K562 (cell line): ENCODE results near the gene DENND6A. TPM values are rescaled to one million over a fixed set of nuclear protein-coding genes. Genes with fewer than 3 reads are reported as not detected.

Experiments
- ATAC-seq: fragments of 200-7000 bp; cut with Tn5 transposase; 3 replicates; pipeline ENCODE4 v1.9.1; 2020; ENCODE audit warnings: moderate library complexity
- BruUV-seq: library from RNA; stranded (reverse); fragments of 400-500 nt; replicated peaks from 2 replicates; lab custom pipeline; 2021; lab: Mats Ljungman, UMichigan
- CTCF ChIA-PET: fragments of 300-600 bp; formaldehyde crosslinking; extraction: SDS; loops from one replicate; lab custom pipeline; 2021; ENCODE audit warnings: low intra/inter-chr PET ratio; lab: Yijun Ruan, JAX
- POLR2A ChIA-PET: fragments of 300-600, 350-650 bp; sonication (Branson Sonifier 250); formaldehyde crosslinking; extraction: SDS; loops from one replicate; lab custom pipeline; 2021; ENCODE audit warnings: antibody characterized with exemption, inconsistent platforms; lab: Yijun Ruan, JAX
- DNase-seq, 4 experiments: peaks; one replicate each; pipeline versions ENCODE4 v3.0.0 to v3.0.0-alpha.2; 2011 to 2018; ENCODE audit warnings: low spot score in 3 of 4, mixed read lengths in 3 of 4; ENCODE audit errors: extremely low read depth in 1 of 4
- FAIRE-seq: peaks from 2 replicates; lab custom pipeline; 2011; peaks lifted over from hg19 to GRCh38; lab: Jason Lieb, UNC
- H2AFZ ChIP-seq: 2 replicates; pipeline ENCODE4 v1.6.0; 2011; ENCODE audit warnings: low read depth, low read length, control low read depth, inconsistent platforms
- H3K27ac ChIP-seq: fragments of 200-600 bp; 3 replicates; pipeline ENCODE4 v1.8.0; 2011; ENCODE audit warnings: low read depth, mild to moderate bottlenecking, control low read depth, inconsistent platforms, low read length, moderate library complexity, mixed read lengths; ENCODE audit errors: extremely low read depth
- H3K27me3 ChIP-seq, 2 experiments: fragments of 300-600 bp in 1 of 2; 2 replicates in 1 of 2; 3 replicates in 1 of 2; pipeline versions ENCODE4 v1.6.0 to v1.8.0; 2011; ENCODE audit warnings: inconsistent platforms in 2 of 2, low read length in 2 of 2, mild to moderate bottlenecking in 1 of 2, mixed read lengths in 1 of 2, moderate library complexity in 1 of 2; ENCODE audit not compliant: control insufficient read depth in 2 of 2, insufficient read depth in 2 of 2
- H3K36me3 ChIP-seq: fragments of 300-600 bp; 3 replicates; pipeline ENCODE4 v1.8.0; 2011; ENCODE audit warnings: mild to moderate bottlenecking, low read length, inconsistent platforms; ENCODE audit not compliant: control insufficient read depth, insufficient read depth
- H3K4me1 ChIP-seq, 2 experiments: fragments of 200-600 bp in 1 of 2; replicated peaks in 1 of 2; 2 replicates in 1 of 2; 3 replicates in 1 of 2; pipeline versions ENCODE4 v1.5.1 to v1.8.0; 2011; ENCODE audit warnings: inconsistent platforms in 2 of 2, low read length in 2 of 2, mild to moderate bottlenecking in 1 of 2, mixed read lengths in 1 of 2, moderate library complexity in 1 of 2; ENCODE audit not compliant: control insufficient read depth in 2 of 2, insufficient read depth in 2 of 2
- H3K4me2 ChIP-seq: 2 replicates; pipeline ENCODE4 v1.6.1; 2011; ENCODE audit warnings: low read length, control low read depth, inconsistent platforms, mixed read lengths; ENCODE audit not compliant: insufficient read depth
- H3K4me3 ChIP-seq: fragments of 200-600 bp; sonication (generic), shearing (Covaris generic); 2 replicates; pipeline ENCODE4 v1.5.1; 2016; ENCODE audit warnings: control low read depth, inconsistent platforms
- H3K79me2 ChIP-seq: fragments of 200-600 bp; 3 replicates; pipeline ENCODE4 v1.8.0; 2011; ENCODE audit warnings: low read length, inconsistent platforms; ENCODE audit not compliant: control insufficient read depth, insufficient read depth
- H3K9ac ChIP-seq, 2 experiments: 2 replicates each; pipeline versions ENCODE4 v1.6.0 to v1.6.1; 2011; ENCODE audit warnings: low read depth in 2 of 2, low read length in 2 of 2, control low read depth in 1 of 2, inconsistent platforms in 1 of 2, mild to moderate bottlenecking in 1 of 2, mixed read lengths in 1 of 2; ENCODE audit not compliant: insufficient read depth in 1 of 2
- H3K9me1 ChIP-seq: one replicate; pipeline ENCODE4 v1.6.0; 2011; ENCODE audit warnings: inconsistent platforms, mild to moderate bottlenecking, low read length, moderate library complexity; ENCODE audit not compliant: control insufficient read depth, insufficient read depth
- H3K9me3 ChIP-seq: replicated peaks from 2 replicates; pipeline ENCODE4 v1.5.1; 2011; ENCODE audit warnings: low read depth, low read length, inconsistent platforms; ENCODE audit not compliant: control insufficient read depth, insufficient read depth
- H4K20me1 ChIP-seq: replicated peaks from 2 replicates; pipeline ENCODE4 v1.6.1; 2011; ENCODE audit warnings: low read length, inconsistent platforms, mixed read lengths; ENCODE audit not compliant: control insufficient read depth, insufficient read depth
- HNRNPH1 ChIP-seq: fragments of 200-400 bp; formaldehyde crosslinking; optimal IDR thresholded peaks from 2 replicates; pipeline ENCODE3; 2017; ENCODE audit warnings: low read depth, mild to moderate bottlenecking, low read length, moderate library complexity
- MAFK ChIP-seq: IDR thresholded peaks from 2 replicates; pipeline ENCODE4 v1.6.1; 2011; ENCODE audit warnings: low read length, improper control_type of control experiment
- MCM5 ChIP-seq: fragments of 450-650 bp; IDR thresholded peaks from 2 replicates; pipeline ENCODE4 v1.6.1; 2016; ENCODE audit warnings: low read depth
- NCOA6 ChIP-seq: fragments of 450-650 bp; IDR thresholded peaks from 2 replicates; pipeline ENCODE4 v1.6.1; 2017; ENCODE audit warnings: mild to moderate bottlenecking
- NUFIP1 ChIP-seq: fragments of 450-650 bp; IDR thresholded peaks from 2 replicates; pipeline ENCODE4 v1.6.1; 2018; ENCODE audit not compliant: partially characterized antibody
- SAP30 ChIP-seq: fragments of 200-600 bp; sonication (generic); IDR thresholded peaks from 2 replicates; pipeline ENCODE4 v1.6.1; 2012; ENCODE audit warnings: borderline replicate concordance, low read depth, mild to moderate bottlenecking, moderate library complexity, low read length, control low read depth, inconsistent platforms; ENCODE audit not compliant: insufficient read depth, poor library complexity, severe bottlenecking
- SNRNP70 ChIP-seq: fragments of 200-400 bp; formaldehyde crosslinking; optimal IDR thresholded peaks from 2 replicates; pipeline ENCODE3; 2017; ENCODE audit warnings: low read depth, low read length
- STAT5A ChIP-seq: IDR thresholded peaks from 2 replicates; pipeline ENCODE4 v1.6.1; 2012; ENCODE audit warnings: low read length, inconsistent platforms, borderline replicate concordance
- TEAD1 ChIP-seq, 2 experiments: fragments of 450-650 bp in 1 of 2; sonication (generic) in 1 of 2; formaldehyde crosslinking; IDR thresholded peaks; 2 replicates each; pipeline versions ENCODE4 v1.4.0 to v1.8.0; 2020 to 2022; ENCODE audit warnings: mild to moderate bottlenecking in 2 of 2, missing genetic modification reagents in 1 of 2
- THRAP3 ChIP-seq: fragments of 450-650 bp; IDR thresholded peaks from 2 replicates; pipeline ENCODE4 v1.6.1; 2016; ENCODE audit warnings: mild to moderate bottlenecking, inconsistent platforms, borderline replicate concordance
- WGBS: fragments of 100-300 bp; shearing (Covaris generic); methylation state at CpG from one replicate; pipeline ENCODE4 v1.1.6; 2016; ENCODE audit warnings: low coverage, mixed read lengths; ENCODE audit not compliant: insufficient coverage; ENCODE audit errors: missing lambda C conversion rate; 5-methylcytosine and 5-hydroxymethylcytosine counted together
- in situ Hi-C: fragments of 300-500 bp; cut with MboI; formaldehyde crosslinking; loops from 4 replicates; pipeline ENCODE4 v1.15.0; 2018; ENCODE audit warnings: inconsistent platforms, mixed read lengths
- intact Hi-C: fragments of 100-400 bp; cut with micrococcal nuclease; formaldehyde crosslinking; loops from 2 replicates; pipeline ENCODE4 v1.14.2; 2022
- polyA plus RNA-seq, 8 experiments: library from polyadenylated mRNA; depleted of rRNA in 4 of 8; stranded (reverse) in 5 of 8; unstranded in 3 of 8; fragments of >200 nt; fragmentation: Nextera tagmentation in 2 of 8; fragmentation: Illumina TruSeq in 1 of 8; extraction: Ambion mirVana in 2 of 8; extraction: Trizol in 1 of 8; gene quantifications; 2 replicates each; pipeline versions ENCODE4 v1.2.1 to v1.2.3, GENCODE V29; 2011 to 2014; ENCODE audit warnings: inconsistent platforms in 1 of 8, missing spikeins in 1 of 8
- total RNA-seq, 7 experiments: library from RNA; depleted of rRNA in 6 of 7; stranded (reverse); fragments of >200 nt in 6 of 7; fragmentation: Illumina TruSeq in 2 of 7; extraction: Trizol in 2 of 7; gene quantifications; 2 replicates each; pipeline versions ENCODE4 v1.2.1 to v1.2.3, GENCODE V29; 2011 to 2021; ENCODE audit warnings: low replicate concordance in 1 of 7
- TF ChIP-seq, protein P1 (sequence below): sonication (generic); formaldehyde crosslinking; IDR thresholded peaks from 2 replicates; pipeline ENCODE4 v1.8.1; 2023; ENCODE audit warnings: mild to moderate bottlenecking, missing genetic modification reagents
- TF ChIP-seq, protein P2 (sequence below): fragments of 250-450 bp; sonication (Bioruptor Pico); IDR thresholded peaks from 2 replicates; pipeline ENCODE4 v1.4.0; 2020; ENCODE audit warnings: borderline replicate concordance
- TF ChIP-seq, protein P3 (sequence below): fragments of 450-650 bp; IDR thresholded peaks from 2 replicates; pipeline ENCODE4 v1.6.1; 2016; ENCODE audit warnings: low read depth, mild to moderate bottlenecking, moderate library complexity
- TF ChIP-seq, protein P4 (sequence below): IDR thresholded peaks from 2 replicates; pipeline ENCODE4 v1.6.1; 2012; ENCODE audit warnings: low read depth, low read length, improper control_type of control experiment, borderline replicate concordance

DENND6A gene
- total and polyA plus RNA-seq, 9 of the 15 experiments (the other 6 are each of a cell fraction or from before 2014, with no cell fraction given) = 1.5 to 12.7 (median 7.1) TPM

DNA sequence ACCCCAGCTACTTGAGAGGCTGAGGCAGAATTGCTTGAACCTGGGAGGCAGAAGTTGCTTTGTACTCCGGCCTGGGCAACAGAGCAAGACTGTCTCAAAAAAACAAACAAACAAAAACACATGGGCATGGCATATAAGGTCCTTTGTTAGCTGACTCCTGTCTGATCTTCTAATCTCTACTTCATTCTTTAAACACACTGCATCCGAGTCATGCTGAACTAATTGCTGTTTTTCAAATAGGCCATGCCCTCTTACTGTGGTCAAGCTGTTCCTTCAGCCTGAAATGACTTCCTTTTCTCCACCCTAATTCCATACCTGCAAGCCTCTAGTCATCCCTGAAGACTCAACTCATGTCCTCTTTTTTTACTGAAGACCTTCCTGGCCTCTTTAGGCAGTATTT is 40.9 kb upstream of the DENND6A start (continued):
- TF ChIP-seq SNRNP70 = no peak
- no peak for TF ChIP-seq MAFK
- no peak for TF ChIP-seq SAP30
- no peak for TF ChIP-seq NUFIP1
- TF ChIP-seq, protein P1, sequence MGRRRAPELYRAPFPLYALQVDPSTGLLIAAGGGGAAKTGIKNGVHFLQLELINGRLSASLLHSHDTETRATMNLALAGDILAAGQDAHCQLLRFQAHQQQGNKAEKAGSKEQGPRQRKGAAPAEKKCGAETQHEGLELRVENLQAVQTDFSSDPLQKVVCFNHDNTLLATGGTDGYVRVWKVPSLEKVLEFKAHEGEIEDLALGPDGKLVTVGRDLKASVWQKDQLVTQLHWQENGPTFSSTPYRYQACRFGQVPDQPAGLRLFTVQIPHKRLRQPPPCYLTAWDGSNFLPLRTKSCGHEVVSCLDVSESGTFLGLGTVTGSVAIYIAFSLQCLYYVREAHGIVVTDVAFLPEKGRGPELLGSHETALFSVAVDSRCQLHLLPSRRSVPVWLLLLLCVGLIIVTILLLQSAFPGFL (CRISPR knock-in tag) = no peak
- TF ChIP-seq NCOA6 = no peak
- TF ChIP-seq, protein P2, sequence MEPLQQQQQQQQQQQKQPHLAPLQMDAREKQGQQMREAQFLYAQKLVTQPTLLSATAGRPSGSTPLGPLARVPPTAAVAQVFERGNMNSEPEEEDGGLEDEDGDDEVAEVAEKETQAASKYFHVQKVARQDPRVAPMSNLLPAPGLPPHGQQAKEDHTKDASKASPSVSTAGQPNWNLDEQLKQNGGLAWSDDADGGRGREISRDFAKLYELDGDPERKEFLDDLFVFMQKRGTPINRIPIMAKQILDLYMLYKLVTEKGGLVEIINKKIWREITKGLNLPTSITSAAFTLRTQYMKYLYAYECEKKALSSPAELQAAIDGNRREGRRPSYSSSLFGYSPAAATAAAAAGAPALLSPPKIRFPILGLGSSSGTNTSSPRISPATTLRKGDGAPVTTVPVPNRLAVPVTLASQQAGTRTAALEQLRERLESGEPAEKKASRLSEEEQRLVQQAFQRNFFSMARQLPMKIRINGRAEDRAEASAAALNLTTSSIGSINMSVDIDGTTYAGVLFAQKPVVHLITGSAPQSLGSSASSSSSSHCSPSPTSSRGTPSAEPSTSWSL (CRISPR knock-in tag) = no peak
- TF ChIP-seq, protein P3, sequence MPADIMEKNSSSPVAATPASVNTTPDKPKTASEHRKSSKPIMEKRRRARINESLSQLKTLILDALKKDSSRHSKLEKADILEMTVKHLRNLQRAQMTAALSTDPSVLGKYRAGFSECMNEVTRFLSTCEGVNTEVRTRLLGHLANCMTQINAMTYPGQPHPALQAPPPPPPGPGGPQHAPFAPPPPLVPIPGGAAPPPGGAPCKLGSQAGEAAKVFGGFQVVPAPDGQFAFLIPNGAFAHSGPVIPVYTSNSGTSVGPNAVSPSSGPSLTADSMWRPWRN = no peak
- TF ChIP-seq, all 486 proteins: peak for 0

DNA sequence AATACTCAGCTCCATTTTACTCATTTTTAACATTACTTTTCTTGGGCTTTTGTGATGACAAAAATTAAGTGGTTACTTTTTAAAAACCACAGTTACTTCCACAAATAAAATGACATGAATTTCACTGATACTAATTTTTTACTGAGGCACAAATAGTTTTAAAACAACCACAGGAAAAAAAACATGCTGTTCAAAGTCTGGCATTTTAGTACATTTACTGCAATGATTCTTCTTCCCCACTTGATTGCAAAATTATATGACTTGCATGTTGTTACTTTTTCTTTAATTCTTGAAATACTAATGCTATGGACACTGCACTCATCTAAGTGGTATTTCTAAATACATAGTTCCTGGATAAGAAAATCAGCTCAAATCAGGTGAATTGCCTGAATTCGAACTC is 38.4 kb upstream of the DENND6A start:
- intact Hi-C loops (no loop called here), in situ Hi-C loops (no loop called here)
- no TSS peak for BruUV-seq
- ChIA-PET POLR2A (no interaction called here), CTCF (interaction anchor here (0.6 kb wide), 1 partner anchor 374 kb away, joined by 3 read pairs; no protein-coding TSS in a partner anchor)
- FAIRE-seq (no peak), ATAC-seq (no peak), DNase-seq (no peak)
- Histone ChIP-seq H3K36me3 (no peaks in the 10 kb centered on the region), H3K79me2 (no peaks in the 10 kb centered on the region), H3K9me1 (no peaks in the 10 kb centered on the region), H3K9ac (no peak overlapping the region), H3K4me1 (no peaks in the 10 kb centered on the region), H3K4me3 (no peak overlapping the region), H3K27me3 (no peaks in the 10 kb centered on the region), H2AFZ (no peak overlapping the region), H3K27ac (no peak overlapping the region), H3K9me3 (no peaks in the 10 kb centered on the region), H3K4me2 (no peak overlapping the region), H4K20me1 (no peaks in the 10 kb centered on the region)
- WGBS = 28% methylated on average over 1 of the region's 1 CpG
- no peak for TF ChIP-seq MCM5
- TF ChIP-seq STAT5A = no peak
- TF ChIP-seq TEAD1 (CRISPR knock-in tag; IDR thresholded peaks at IDR 0.05) = no peak
- TF ChIP-seq, protein P4, sequence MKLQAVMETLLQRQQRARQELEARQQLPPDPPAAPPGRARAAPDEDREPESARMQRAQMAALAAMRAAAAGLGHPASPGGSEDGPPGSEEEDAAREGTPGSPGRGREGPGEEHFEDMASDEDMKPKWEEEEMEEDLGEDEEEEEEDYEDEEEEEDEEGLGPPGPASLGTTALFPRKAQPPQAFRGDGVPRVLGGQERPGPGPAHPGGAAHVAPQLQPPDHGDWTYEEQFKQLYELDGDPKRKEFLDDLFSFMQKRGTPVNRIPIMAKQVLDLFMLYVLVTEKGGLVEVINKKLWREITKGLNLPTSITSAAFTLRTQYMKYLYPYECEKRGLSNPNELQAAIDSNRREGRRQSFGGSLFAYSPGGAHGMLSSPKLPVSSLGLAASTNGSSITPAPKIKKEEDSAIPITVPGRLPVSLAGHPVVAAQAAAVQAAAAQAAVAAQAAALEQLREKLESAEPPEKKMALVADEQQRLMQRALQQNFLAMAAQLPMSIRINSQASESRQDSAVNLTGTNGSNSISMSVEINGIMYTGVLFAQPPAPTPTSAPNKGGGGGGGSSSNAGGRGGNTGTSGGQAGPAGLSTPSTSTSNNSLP = no peak
- no peak for TF ChIP-seq THRAP3
- TF ChIP-seq HNRNPH1 = no peak
